GM18867 (cell line): ENCODE measurements around the gene DHX57.
"Not testable (repeated sequence)": the region's sequence is repeated elsewhere in the genome, so short reads cannot be mapped to it uniquely, and the experiment has no call there.

ENCODE experiments used
- ATAC-seq: cut with Tn5 transposase; IDR thresholded peaks from one replicate; pipeline ENCODE4 v1.9.1; 2021; ENCODE audit warnings: mild to moderate bottlenecking, moderate library complexity; ENCODE audit not compliant: unreplicated experiment

The DHX57 gene

GRCh38 chr2:38806015-38806732, 69.6 kb downstream of the DHX57 start:
- no peak for ATAC-seq

- no peak for ATAC-seq
Observed at GRCh38 chr2:38797953-38798352, 77.8 kb downstream of the DHX57 start.

- ATAC-seq: no peak
Observed at GRCh38 chr2:38797250-38797676, 78.5 kb downstream of the DHX57 start.

GRCh38 chr2:38795016-38795415, 80.7 kb downstream of the DHX57 start:
- not testable (repeated sequence) for ATAC-seq

- no peak for ATAC-seq
Observed at GRCh38 chr2:38794235-38794946, 81.3 kb downstream of the DHX57 start.

GRCh38 chr2:38793511-38793910, 82.2 kb downstream of the DHX57 start:
- ATAC-seq: no peak

GRCh38 chr2:38792751-38793150, 83.0 kb downstream of the DHX57 start:
- ATAC-seq: no peak

GRCh38 chr2:38792321-38792720, 83.4 kb downstream of the DHX57 start:
- ATAC-seq: not testable (repeated sequence)

- ATAC-seq: no peak
Observed at GRCh38 chr2:38791744-38792143, 84.0 kb downstream of the DHX57 start.

- no peak for ATAC-seq
Observed at GRCh38 chr2:38789691-38790090, 86.0 kb downstream of the DHX57 start.

GRCh38 chr2:38788306-38788705, 87.4 kb downstream of the DHX57 start:
- ATAC-seq: no peak

GRCh38 chr2:38783586-38783985, 92.1 kb downstream of the DHX57 start:
- ATAC-seq: no peak

GRCh38 chr2:38778687-38779082, 97.0 kb downstream of the DHX57 start:
- no peak for ATAC-seq

GRCh38 chr2:38776531-38776930, 99.2 kb downstream of the DHX57 start:
- ATAC-seq: no peak

- ATAC-seq: no peak
Observed at GRCh38 chr2:38775921-38776225, 99.9 kb downstream of the DHX57 start.

- ATAC-seq: no peak
Observed at GRCh38 chr2:38775097-38775920, 100.4 kb downstream of the DHX57 start.

- ATAC-seq: no peak
Observed at GRCh38 chr2:38771632-38772031, 104.1 kb downstream of the DHX57 start.

- no peak for ATAC-seq
Observed at GRCh38 chr2:38765551-38765950, 110.2 kb downstream of the DHX57 start.

- ATAC-seq: no peak
Observed at GRCh38 chr2:38765149-38765548, 110.6 kb downstream of the DHX57 start.

- no peak for ATAC-seq
Observed at GRCh38 chr2:38763728-38764127, 112.0 kb downstream of the DHX57 start.

GRCh38 chr2:38763228-38763627, 112.5 kb downstream of the DHX57 start:
- ATAC-seq: no peak

GRCh38 chr2:38755891-38756290, 119.8 kb downstream of the DHX57 start:
- ATAC-seq: not testable (repeated sequence)
